ENCODE data around the gene CSNK2B.

CSNK2B gene

GRCh38 chr6:31717499-31718222 lies 51.8 kb downstream of the CSNK2B start:
- no peak for DNase-seq

GRCh38 chr6:31718265-31718664 lies 52.4 kb downstream of the CSNK2B start:
- DNase-seq, result no peak

- no peak for DNase-seq
Measured at GRCh38 chr6:31719001-31719400, 53.1 kb downstream of the CSNK2B start.
